GM19238 (cell line): ENCODE data around the gene CR1.
"Not testable (repeated sequence)": the region's sequence is repeated elsewhere in the genome, so short reads cannot be mapped to it uniquely, and the experiment has no call there.

Source experiments
- DNase-seq: peaks from one replicate; pipeline ENCODE4 v3.0.0; 2011; ENCODE audit warnings: low spot score; ENCODE audit not compliant: insufficient read length

The CR1 gene

DNA sequence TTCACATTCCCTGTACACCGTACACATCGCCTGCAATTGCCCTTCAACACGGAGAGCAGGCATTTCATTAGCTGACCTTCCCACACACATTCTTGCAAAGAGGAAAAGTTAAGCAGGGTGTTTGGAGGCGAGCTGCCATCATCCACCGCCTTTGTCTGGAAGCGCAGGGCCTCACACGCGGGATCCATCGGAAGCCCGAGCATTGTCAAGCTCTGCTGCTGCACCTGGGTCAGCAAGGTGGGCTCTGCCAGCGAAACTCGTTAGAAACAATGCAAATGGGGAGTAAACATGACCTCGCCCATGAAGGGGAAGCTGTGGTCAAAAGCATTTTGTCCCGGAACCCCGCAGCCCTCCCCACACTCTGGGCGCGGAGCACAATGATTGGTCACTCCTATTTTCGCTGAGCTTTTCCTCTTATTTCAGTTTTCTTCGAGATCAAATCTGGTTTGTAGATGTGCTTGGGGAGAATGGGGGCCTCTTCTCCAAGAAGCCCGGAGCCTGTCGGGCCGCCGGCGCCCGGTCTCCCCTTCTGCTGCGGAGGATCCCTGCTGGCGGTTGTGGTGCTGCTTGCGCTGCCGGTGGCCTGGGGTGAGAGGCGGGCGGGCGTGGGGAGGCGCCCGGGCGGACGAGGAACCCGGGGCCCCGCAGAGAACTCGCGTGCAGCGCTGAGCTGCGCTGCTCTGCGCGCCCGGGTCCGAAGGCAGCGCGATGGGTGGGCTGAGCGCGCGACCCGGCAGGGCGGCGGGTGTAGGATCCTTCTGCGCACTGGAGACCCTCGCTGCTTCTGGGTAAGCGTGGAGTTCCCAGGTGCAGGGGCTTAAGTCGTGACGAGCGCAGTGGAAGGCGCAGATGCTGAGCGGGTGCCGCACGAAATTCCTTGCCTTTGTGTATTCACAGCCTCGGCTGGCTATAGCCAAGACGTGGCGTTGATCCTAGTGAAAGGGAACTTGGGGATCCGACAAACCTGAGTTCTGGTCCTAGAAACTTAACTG lies at the start of gene CR1:
Gene CR1 (plus strand): TSS at position 357 of the 992 bp plus-strand sequence. CDS start 111 bp downstream, at position 468.
- DNase-seq, result peak; percentile 27

DNA sequence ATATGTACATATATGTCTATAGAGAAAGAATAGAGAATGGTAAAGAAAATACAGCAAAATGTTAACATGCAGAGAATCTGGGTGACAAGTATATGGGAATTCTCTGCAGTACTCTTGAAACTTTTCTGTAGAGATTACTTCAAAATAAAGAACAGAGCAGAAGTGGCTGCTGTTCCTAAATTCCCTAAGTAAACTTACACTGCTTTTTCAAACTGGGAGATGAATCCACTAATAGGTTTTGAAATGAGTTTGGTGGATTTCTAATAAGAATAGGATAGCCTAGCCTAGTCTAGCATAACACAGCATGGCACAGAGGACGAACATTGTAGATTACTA lies 42.3 kb upstream of the CR1 start:
- DNase-seq, result no peak

DNA sequence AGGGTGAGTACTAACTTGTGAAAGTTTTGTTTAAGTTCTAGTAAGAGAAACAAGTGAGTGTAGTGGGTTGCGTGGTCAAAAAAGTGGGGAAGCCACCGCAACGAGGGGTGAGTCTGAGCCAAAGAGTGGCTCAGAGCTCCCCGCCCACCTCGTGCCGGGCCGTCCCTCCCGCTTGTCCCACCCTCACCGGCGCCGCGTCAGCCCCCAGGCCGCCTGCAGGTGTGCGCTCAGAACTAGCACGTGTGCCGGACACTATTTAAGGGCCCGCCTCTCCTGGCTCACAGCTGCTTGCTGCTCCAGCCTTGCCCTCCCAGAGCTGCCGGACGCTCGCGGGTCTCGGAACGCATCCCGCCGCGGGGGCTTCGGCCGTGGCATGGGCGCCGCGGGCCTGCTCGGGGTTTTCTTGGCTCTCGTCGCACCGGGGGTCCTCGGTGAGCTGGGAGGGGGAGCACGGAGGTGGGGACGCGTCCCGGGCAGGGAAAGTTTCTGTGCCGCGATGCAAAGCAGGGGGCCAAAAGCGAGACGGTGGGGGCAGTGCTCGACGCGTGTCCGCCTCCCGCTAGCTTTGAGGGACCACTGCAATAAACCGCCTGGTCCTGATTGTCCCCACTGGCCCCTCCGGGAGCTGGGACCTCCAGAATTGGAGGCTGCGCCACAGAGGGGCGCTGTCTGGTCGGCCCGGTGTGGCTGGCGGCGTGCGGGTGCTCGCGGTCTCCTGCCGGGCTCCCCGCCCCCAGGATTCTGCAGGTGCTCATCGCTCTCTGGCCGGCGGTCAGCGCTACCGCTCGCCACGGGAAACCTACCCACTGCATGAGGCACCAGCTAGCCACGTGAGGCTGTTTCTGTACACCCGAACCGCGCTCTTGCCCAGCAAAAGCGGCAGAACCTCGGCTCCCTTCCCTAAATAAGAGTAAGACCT lies 41.7 kb upstream of the CR1 start, which contains the start of gene CR2:
Gene CR2 (plus strand): TSS at position 283 of the 919 bp plus-strand sequence. CDS start 91 bp downstream, at position 374.
- peak; percentile 25 for DNase-seq

DNA sequence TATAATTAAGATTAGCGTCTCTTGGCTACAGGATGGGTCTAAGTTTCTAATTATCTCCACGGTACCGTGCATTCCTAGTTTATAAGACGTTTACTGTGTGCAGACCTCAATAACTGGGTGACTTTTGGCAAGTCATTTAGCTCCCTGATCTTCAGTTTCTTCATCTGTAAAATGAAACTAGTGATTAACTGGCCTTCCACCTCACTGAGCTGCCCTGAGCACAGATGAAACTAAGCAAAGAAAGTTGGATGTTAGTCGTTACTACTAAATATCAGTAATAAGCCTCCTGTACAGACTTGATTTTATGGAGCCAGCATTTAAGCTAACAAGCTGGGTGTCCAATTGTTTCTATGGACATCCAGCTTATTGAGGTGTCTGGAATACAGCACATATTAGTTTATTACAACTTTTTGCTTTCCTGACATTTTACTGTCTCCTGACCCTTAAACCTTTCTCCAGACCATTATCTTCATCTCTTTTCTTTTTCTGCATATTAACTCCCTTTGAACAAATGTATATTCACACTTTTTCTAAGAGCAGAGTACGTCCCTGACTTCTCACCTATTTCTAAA lies 40.7 kb upstream of the CR1 start:
- DNase-seq, result no peak

DNA sequence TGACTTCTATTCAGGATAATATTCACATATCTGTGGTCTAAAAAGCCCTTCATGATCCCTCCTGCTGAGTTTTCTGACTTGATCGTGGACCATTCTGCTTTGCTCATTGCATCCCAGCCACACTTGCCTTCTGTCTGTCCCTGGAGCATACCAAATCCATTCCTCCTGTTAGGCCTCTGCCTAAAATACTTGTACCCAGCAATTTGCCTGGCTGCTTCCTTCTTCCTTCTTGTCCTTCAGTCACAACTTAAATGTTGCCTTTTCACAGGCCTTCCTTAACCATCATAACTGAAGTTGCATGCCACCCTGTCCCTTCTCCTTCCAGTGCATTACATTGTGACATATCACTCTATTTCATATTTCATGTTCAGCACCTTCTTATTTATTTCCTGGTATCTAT lies 37.5 kb upstream of the CR1 start:
- DNase-seq, result no peak

DNA sequence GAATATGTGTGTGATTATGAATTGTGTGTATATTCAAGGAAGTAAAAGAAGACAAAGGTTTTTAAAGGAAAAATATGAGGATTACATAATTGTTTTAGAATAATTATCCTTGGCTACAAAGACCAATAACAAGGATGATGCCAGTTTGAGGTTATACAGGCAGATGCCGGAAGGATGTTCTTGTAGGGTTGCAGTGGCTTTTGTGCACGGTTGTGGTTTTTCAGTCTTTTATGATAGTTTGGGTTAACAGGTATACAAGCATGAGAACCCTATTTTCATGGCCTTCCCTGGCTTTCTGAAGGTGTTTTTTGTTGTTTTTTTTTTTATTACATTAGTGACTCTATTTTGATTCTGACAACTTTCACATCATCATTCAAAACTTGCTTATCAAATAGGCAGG lies 36.9 kb upstream of the CR1 start:
- no peak for DNase-seq

DNA sequence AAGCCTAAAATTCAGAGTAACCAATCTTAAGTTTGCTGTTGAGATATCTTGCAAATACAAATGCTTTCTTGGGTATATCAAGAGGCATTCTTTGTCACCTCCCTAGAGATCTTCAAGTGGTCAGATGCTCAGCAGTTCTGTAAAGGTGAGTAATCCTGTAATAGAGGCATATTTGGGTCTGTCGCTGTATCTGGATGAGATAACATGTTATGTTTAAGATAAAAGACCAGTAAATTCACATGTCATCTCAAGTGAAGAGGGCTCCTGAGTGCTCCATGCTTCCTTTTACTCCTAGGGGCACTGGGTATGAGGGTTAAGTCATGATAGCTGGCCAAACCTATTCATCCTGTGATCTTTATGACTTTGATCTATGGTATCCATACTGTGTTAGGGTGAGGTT lies 34.3 kb upstream of the CR1 start:
- no peak for DNase-seq

DNA sequence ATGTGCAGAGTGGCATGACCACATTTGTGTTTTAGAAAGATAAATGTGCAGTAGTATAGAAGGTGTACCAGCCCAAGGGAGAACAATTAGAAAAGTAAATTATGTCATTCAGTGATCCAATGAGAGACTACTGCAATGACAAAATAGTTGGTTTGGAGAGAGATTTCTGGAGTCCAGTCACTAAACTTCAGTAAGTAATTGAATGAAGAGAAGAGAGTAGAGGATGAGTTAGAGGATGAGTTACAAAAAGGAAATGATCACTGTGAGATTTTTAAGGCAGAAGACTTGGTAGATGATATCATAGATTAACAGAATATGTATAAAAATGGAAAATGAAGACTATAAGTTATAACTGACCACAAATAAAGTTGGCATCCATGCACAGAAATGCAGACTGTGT lies 33.4 kb upstream of the CR1 start:
- no peak for DNase-seq

DNA sequence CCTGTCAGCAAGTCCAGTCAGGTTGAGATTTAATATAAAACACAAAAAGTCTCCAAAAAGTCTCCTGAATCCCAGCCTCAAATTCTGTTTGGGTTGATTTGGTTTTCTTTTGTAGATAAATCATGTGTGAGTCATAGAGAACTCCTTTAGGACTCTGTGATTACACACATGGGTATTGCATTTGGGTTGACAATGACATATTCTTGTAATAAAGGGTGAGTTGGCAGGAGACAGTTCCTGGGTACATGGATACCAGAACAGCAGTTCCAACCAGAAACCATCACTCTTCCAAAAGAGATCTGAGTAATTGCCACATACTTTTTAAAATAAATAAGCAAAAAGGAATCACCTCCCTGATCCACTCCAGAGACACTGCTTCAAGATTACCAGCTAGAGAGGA lies 32.9 kb upstream of the CR1 start:
- DNase-seq, result no peak

DNA sequence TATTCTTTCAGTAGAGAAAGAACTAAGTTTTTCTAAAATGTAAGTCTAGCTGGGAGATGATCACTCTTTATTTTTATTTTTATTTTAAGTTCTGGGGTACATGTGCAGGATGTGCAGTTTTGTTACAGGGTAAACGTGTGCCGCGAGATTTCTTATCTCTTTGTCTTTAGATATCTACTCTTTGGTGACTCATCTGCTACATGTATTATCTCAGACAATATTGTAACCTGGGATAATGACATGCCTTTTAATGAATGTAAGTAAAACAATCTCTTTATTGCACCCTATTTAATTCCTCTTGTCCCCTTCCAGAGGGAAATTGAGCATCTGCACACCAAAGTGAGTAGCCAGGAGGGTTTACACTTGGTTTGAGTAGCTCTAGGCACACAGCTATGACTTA lies 32.4 kb upstream of the CR1 start:
- DNase-seq, result no peak

DNA sequence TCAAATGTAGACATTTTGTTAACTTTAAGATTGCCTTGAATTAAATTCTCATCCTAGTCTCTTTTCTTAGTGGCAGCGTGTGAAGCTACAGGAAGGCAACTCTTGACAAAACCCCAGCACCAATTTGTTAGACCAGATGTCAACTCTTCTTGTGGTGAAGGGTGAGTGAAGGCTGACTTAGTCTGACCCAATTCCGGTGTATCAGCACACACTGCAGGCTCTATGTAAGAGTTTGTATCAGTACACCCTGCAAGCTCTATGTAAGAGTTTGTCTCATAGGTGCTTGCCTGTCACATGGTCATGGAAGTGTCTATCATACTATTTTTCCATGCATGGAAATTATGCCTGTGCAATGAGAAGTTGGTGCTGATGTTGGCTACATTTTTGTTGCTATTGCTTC lies 25.0 kb upstream of the CR1 start:
- DNase-seq, result no peak

DNA sequence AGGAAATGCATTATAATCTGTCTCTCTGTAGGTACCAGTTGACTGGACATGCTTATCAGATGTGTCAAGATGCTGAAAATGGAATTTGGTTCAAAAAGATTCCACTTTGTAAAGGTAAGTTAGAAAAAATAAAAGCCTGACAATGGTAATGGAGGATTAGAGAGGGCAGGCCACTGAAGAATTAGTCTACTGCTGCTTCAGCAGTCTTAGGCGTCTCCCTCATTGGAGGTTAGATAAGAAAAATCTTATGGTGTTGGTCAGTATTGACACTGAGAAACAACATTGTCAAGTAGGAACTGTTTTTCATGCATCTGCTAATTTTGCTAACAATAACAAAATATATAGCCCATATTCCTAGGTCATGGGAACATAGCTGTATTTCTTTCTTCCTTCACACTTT lies 21.7 kb upstream of the CR1 start:
- DNase-seq, result no peak

DNA sequence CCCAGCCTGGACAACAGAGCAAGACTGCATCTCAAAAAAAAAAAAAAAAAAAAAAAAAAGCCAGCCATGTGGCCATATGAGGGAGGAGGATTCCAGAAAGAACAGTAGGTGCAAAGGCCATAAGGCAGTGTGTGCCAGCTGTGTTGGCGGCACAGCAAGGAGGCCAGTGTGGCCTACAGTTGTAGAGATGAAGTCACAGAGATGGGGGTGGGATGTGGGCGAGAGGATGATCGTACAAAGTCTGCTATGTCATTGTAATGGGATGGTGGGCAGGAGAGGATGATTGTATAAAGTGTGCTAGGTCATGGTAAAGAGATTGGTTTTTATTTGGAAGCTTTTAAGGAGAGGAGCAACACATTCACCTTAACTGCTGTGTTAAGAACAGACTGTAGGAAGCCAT lies 9.8 kb upstream of the CR1 start:
- DNase-seq, result no peak

DNA sequence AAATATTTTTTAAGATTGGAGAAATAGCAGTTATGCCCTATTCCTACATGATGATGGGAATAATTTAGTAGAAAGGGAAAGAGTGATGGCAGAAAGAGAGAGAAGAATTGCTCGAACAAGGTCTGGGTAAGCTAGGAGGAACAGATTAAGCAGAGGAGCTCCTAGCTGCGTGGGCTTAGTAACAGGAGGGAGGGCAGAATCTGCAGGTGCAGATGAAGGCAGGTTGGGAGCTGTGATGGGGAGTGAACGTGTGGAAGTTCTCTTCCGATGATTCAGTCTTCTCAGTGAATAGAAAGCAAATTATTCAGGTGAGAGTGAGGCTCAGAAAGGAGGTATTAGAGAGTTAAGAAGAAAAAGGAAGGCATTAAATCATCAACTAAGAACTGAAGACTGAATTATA lies 8.3 kb upstream of the CR1 start:
- DNase-seq, result no peak

DNA sequence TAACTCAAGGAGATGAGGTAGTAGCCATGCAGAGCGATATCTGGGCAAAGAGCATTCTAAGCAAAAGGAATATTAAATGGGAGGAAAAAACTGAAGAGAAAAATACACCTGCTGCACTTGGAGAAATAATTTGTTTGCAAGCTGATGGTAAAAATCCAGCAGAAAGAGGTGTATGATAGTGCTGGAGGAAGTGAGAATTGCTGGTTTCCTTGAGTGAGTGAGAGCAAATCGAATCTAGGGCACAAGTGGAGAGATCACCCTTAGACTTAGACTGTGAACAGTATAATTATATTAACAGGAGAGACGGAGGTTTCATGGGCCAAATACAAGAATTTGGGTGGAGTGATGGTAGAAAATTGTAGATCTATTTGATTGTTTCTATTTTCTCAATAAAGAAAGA lies 2.7 kb upstream of the CR1 start:
- no peak for DNase-seq

DNA sequence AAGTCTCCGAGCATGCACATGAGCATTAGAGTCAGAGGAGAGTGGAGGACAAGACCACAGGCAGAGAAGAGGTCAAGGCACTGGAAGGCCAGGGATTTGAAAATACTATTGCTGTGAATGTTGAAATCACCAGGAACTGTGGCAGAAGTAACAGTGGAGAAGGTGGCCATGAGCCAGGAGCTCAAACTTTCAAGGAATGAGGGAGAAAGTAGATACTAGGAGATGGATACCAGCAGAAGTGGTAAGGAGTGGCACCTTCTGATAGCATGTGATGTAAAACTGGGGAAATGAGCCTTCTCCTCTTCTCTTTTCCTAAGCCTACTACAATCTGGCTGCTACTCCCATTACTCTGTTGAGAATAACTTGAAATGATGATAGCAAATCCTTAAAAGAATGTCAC lies 1.8 kb upstream of the CR1 start:
- DNase-seq, result no peak

DNA sequence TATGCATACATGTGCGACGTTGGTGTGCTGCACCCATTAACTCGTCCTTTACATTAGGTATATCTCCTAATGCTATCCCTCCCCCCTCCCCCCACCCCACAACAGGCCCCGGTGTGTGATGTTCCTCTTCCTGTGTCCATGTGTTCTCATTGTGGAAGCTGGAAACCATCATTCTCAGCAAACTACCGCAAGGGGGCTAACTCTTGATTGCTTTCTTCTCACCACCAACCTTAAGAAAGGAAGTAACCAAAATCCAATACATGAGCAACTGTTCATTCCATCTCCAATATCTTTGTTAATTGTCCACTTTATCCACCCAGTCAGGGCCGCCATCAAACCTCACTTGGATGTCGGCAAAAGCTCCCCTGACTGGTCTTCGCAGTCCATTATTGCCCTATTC lies 676 bp upstream of the CR1 start:
- not testable (repeated sequence) for DNase-seq

DNA sequence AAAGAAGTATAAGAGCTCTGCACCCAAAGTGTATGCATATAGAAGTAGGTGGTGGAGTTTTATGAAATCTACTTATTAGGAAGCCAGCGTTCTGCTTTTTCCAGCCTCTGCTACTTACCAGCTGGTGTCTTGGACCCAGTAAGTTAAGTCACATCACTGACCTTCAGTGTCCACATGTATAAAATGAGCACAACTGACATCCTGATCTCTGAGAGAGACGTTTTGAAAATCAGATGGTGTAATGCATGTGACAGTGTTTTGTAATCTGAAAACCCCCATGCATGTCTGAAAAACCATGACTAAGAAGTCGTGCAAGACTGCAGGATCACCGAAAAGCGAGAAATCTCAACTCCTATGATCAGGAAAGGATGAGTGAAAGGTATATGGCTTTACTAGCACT lies 2.0 kb downstream of the CR1 start:
- DNase-seq, result no peak

DNA sequence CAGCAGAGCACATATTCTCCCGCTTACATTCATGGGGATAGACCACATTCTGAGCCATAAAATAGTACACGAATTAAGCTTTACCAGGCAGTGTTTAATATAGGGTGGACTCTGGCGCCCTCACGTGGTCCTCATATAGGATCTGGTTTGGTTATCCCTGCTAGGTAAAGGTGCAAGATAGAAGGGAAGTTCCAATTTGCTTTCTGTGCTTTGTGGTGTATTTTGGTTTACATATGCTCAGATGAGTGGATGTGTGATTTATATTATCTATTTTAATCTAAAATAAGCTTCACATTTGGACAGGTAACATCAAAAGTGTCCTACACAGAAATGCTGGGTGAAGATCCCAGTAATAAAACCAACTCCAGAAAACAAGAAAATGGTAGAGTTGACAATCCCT lies 3.6 kb downstream of the CR1 start:
- peak; percentile 16 for DNase-seq

DNA sequence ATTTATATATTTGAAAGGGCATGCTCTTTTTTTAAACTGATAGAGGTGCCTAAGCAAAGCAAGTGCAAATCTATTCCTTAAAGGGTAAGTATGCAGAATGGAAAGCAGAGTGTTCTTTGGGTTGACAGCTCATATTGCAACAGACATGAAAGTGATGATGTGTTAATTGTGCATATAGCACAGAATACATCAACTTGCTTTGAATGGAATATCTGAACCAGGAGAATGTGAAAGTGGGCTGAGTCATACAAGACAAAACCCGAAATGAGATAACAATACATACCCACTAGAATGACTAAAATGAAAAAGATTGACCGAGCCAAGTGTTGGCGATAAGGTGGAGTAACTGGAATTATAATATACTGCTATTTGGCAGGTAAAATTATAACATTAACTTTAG lies 4.3 kb downstream of the CR1 start:
- no peak for DNase-seq

DNA sequence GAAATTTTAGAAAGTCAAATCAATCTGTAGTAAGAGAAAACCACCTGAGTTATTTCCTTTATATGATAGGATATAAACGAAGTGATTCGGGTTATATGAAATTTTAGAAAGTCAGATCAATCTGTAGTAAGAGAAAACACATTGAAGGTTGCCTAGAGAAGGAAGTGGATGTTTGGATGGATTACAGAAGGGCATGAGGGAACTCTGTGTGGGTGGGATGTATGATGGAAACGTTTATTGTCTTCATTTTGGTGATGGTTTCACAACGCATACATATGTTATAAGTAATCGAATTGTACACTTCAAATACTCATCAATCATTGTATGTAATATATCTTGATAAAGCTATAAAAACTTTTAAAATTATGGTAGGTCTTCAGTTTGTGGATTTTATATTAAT lies 5.1 kb downstream of the CR1 start:
- no peak for DNase-seq

DNA sequence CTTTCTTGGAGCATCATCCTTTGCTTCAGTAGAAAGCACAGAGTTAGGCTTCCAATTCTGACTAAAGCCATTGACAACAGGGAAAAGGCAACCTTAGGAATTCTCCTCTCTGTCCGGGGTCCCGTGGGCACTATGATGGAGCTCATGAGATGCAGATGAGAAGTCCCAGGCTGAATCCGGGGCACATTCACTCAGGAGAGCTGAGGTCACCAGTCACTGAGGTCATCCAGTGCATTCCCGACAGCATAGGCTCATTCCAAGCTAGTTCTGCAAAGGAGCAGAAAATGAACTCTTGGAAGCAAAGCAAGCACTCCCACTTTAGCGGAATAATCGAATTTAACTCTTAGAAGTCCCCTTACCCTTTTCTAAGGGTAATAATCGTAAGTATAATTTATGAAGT lies 6.8 kb downstream of the CR1 start:
- no peak for DNase-seq
